IPS-20b (cell line): ENCODE measurements around the gene ATXN1.
"Not testable (repeated sequence)": the region's sequence is repeated elsewhere in the genome, so short reads cannot be mapped to it uniquely, and the experiment has no call there.

Source experiments
- H3K27ac ChIP-seq: one replicate; pipeline ENCODE4 v1.5.1; 2013; ENCODE audit warnings: low read length
- H3K27me3 ChIP-seq: 2 replicates; pipeline ENCODE4 v1.6.1; 2013; ENCODE audit warnings: mild to moderate bottlenecking, low read length, inconsistent platforms; ENCODE audit not compliant: insufficient read depth
- H3K36me3 ChIP-seq: 2 replicates; pipeline ENCODE4 v1.6.1; 2013; ENCODE audit warnings: low read depth, mild to moderate bottlenecking, inconsistent platforms, low read length, moderate library complexity; ENCODE audit not compliant: insufficient read depth
- H3K4me1 ChIP-seq: 2 replicates; pipeline ENCODE4 v1.6.1; 2013; ENCODE audit warnings: mild to moderate bottlenecking, control low read depth, inconsistent platforms, low read length, moderate library complexity; ENCODE audit not compliant: insufficient read depth
- H3K4me3 ChIP-seq: 2 replicates; pipeline ENCODE4 v1.5.1; 2013; ENCODE audit warnings: mild to moderate bottlenecking, low read length, inconsistent platforms
- H3K9ac ChIP-seq: 2 replicates; pipeline ENCODE4 v1.6.1; 2013; ENCODE audit warnings: low read depth, mild to moderate bottlenecking, inconsistent platforms, low read length, moderate library complexity
- H3K9me3 ChIP-seq: 2 replicates; pipeline ENCODE4 v1.6.1; 2013; ENCODE audit warnings: mild to moderate bottlenecking, low read depth, low read length, inconsistent platforms; ENCODE audit not compliant: insufficient read depth

ATXN1 gene

DNA sequence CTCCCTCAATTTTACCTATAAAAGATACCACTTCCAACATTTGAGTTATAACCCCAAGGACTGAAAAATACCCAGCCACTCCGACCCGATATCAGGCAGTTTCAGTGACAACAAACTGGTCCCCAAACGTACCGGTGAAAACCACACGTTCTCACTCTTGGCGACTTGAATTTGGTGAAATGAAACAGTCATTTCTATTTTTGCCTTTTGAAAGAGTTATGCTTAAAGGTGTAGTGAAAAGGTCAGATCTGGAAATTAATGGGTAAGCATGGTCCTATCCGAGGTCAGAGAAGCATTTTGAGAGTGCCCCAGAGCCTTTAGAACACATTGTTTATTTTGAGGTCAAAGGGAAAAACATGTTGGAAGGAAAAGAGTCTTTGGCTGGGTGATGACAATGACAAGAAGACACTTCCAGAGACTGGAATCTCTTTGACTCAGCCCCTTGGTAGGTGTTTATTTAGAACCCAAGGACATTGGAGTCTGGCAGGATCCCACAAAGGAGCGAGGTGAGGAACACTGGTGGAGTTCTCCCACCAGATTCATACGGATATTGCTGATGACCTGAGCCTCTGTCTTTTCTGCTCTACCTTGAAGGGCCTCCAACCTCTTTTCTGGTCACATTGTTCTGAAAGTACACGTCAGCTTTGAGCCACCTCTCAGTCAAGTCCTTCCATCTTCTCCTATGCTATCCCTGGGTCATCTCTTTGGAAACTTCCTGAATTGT is 287.9 kb downstream of the ATXN1 start:
- Histone ChIP-seq H3K36me3 (no peaks in the 10 kb centered on the region), H3K9ac (no peak overlapping the region), H3K9me3 (no peaks in the 10 kb centered on the region), H3K27me3 (no peaks in the 10 kb centered on the region), H3K27ac (no peak overlapping the region), H3K4me1 (no peaks in the 10 kb centered on the region), H3K4me3 (no peak overlapping the region)

DNA sequence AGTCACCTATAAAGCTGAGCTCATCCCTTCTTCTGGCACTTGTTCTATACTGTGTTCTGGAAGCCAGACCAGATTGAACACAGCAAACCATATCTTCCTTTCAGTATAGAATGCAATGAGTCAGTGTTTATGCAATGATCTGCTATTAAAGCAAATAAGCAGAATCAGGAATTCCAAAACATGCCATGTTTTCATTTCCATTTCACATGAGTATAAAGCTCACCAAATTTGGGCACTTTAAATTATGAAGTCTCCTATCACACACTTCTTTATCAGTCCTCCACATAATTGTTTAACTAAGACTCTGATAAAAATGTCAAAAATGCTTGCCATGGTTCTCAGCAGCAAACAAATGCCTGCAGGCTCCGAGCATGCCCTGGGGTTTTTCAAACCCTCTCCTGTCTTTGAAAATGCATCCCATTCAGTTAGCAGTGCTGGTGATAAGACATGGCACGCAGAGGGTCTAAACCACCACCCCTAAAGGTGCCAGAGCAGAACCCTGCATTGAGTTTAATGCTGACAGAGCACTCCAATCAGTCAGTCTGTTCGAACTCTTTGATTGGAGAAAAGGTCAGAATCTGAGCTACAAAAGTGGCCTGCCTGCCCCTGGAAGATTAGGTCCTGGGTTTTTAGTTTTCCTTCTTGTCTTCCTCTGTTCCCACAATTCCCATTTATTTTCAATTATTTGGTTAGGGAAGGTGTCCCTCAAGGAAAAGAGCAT is 288.8 kb downstream of the ATXN1 start:
- Histone ChIP-seq H3K4me1 (peaks cover 3% of the 10 kb centered on the region; the same call in 1 of the 2 replicates), H3K4me3 (no peak overlapping the region), H3K27me3 (no peaks in the 10 kb centered on the region), H3K9ac (no peak overlapping the region), H3K9me3 (no peaks in the 10 kb centered on the region), H3K27ac (no peak overlapping the region), H3K36me3 (no peaks in the 10 kb centered on the region)

DNA sequence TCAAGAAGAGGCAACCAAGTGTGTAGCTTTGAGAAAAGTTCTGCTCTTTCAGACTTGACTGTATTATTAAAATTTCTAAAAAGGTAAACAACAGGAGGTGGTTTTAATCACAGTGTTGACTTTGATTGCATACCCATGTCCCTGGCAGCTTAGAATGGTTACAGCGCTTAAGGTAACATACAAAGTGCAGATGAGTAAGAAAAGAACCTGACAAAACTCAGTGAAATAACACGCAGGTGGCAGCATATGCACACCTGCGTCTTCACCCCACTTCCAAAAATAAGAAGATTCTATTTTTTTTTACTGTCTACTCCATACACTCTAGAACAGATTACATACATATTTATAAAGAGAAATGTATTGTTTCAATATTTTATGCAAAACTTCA is 289.4 kb downstream of the ATXN1 start:
- Histone ChIP-seq H3K27ac (no peak overlapping the region), H3K4me3 (no peak overlapping the region), H3K9ac (no peak overlapping the region), H3K9me3 (no peaks in the 10 kb centered on the region), H3K36me3 (no peaks in the 10 kb centered on the region), H3K4me1 (peaks cover 9% of the 10 kb centered on the region; the same call in 1 of the 2 replicates), H3K27me3 (no peaks in the 10 kb centered on the region)

DNA sequence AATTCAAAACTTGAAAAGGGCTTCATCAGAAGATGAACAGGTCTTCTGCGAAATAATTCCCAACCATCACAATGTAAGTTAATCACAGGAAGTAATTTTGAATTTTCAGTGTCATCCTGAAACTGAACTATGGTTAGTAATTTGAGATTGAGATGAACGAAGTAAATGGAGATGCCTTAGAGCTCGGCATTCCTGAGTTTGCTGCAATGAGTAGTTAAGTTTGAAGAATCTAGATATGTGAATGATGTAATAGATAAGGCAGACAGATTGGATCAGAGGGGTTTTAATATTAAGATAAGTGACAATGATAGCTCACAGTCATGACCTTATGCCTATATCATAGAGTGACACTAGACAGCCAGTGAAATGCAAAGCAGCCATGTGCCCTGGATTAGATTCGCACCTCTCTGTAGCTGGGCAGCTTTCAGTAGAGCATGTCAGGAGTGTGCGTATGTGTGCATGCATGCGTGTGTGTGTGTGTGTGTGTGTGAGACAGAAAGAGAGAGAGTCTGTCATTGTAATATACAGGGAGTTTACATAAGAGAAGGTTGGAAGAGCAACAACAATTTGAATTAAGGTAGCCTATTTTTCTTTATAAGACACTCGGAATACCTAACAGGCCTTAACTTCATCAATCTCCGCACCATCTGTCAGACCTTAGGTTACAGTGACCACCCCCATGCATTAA is 289.9 kb downstream of the ATXN1 start:
- H3K36me3 ChIP-seq, result no peaks in the 10 kb centered on the region
- no peaks in the 10 kb centered on the region for H3K9me3 ChIP-seq
- H3K9ac ChIP-seq, result no peak overlapping the region
- no peak overlapping the region for H3K4me3 ChIP-seq
- no peak overlapping the region for H3K27ac ChIP-seq
- peaks cover 14% of the 10 kb centered on the region; the same call in 1 of the 2 replicates for H3K4me1 ChIP-seq
- H3K27me3 ChIP-seq, result no peaks in the 10 kb centered on the region

DNA sequence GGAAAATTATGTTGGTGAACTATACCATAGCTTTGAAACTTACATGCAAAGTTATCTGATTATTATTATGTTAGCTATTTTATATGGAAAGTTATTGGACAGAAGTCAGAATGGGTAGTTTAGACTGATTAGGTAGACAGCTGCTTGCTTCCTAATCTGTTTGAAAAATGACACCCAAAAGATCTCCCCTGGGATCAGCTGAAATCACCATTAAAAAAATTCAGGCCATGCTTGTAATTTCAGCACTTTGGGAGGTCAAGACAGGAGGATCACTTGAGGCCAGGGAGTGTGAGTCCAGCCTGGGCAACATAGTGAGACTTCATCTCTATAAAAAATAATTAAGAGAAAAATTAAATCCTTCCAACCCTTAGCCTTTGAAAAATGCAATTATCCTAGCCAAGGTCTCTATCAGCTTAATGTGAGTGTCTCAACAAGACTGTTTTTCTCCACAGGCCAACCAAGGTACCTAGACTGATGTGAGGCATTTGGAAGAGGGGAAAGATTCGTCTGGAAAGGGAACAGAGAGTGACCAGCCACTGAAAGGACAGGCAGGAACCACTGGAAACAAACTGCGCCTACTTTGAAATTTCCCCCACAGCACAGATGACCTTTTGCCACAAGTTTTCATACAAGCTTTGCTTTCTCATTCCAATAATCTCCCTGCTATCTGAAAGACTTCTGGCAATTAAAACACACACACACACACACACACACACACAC is 290.6 kb downstream of the ATXN1 start:
- H3K27ac ChIP-seq, result no peak overlapping the region
- H3K4me3 ChIP-seq, result no peak overlapping the region
- no peaks in the 10 kb centered on the region for H3K27me3 ChIP-seq
- H3K9me3 ChIP-seq, result no peaks in the 10 kb centered on the region
- no peak overlapping the region for H3K9ac ChIP-seq
- no peaks in the 10 kb centered on the region for H3K36me3 ChIP-seq
- H3K4me1 ChIP-seq, result peaks cover 14% of the 10 kb centered on the region; the same call in 1 of the 2 replicates

DNA sequence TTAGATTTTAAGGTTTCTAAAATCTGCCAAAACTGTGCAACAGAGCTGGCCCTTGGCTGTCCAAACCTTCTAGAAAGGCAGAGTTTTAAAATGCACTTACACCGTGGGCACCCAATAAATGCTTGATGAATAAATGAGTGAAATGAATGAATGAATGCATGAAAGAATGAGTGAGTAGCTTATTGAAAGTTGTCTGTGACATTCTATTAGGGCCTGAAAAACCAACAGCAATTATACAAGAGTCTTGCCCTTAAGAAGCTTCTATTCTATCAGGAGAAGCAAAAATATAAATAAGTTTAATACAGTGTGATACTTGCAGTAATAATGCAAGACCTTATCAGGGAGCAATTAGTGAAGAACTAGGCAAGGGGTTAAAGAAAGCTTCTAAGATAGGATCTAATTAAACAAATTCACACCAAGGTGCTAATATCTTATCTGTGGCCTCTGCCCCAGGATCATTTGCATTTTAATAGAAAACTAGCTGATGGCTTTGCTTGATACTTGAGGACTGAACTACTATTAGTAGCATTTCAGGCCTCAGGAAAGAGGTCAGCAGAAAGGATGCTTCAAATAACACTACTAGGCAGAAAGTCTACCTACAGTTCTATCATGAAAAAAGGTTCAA is 292.2 kb downstream of the ATXN1 start:
- Histone ChIP-seq H3K4me3 (no peak overlapping the region), H3K27me3 (no peaks in the 10 kb centered on the region), H3K4me1 (peaks cover 14% of the 10 kb centered on the region; the same call in 1 of the 2 replicates), H3K27ac (no peak overlapping the region), H3K36me3 (no peaks in the 10 kb centered on the region), H3K9ac (no peak overlapping the region), H3K9me3 (no peaks in the 10 kb centered on the region)

DNA sequence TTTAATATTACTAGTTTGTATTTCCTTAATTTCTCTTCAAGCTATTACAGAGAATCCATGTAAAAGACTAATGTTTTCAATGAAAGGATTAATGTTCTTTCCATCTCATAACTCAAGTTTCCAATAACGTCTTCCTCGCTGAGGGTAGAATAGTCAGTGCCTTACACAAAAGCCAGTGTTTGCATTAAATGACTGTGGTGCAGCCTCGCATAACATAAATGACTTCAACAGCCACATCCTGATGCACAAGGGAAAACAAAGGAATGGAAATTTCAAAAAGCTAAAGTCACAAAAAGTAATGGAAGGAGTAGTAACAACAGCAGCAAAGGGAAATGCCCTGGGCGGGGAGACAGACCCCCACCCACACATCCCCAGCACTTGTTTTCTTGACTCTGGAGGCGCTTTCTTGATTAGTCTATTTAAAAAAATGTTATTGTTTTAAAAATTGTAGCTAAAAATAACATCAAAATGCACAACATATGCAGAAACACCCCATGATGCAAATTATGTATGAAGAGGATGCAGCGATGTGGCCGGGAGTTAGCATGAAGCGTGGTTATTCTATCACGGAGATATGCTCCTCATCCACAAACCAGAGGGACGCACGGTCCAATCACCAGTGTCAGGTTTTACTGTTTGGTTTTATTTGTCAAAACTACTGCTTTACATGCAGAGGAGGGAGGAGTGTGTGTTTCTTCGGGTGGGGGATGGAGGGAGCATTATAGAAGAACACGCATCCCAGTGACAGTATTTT is 294.3 kb downstream of the ATXN1 start:
- H3K27ac ChIP-seq, result no peak overlapping the region
- H3K27me3 ChIP-seq, result no peaks in the 10 kb centered on the region
- H3K4me3 ChIP-seq, result no peak overlapping the region
- H3K4me1 ChIP-seq, result peaks cover 14% of the 10 kb centered on the region; the same call in 1 of the 2 replicates
- H3K36me3 ChIP-seq, result no peaks in the 10 kb centered on the region
- no peaks in the 10 kb centered on the region for H3K9me3 ChIP-seq
- no peak overlapping the region for H3K9ac ChIP-seq

DNA sequence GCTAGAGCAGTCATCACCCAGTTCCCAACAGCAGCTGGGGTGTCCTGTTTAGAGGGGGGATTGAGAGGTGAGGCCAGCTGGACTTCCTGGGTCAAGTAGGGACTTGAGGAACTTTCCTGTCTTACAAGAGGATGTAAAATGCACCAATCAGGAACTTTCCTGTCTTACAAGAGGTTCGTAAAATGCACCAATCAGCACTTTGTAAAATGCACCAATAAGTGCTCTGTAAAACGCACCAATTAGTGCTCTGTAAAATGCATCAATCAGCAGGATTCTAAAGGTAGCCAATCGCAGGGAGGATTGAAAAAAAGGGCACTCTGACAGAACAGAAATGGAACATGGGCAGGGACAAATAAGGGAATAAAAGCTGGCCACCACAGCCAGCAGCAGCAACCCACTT is 297.2 kb downstream of the ATXN1 start:
- H3K36me3 ChIP-seq, result no peaks in the 10 kb centered on the region
- H3K27me3 ChIP-seq, result no peaks in the 10 kb centered on the region
- peaks cover 14% of the 10 kb centered on the region; the same call in 1 of the 2 replicates for H3K4me1 ChIP-seq
- no peak overlapping the region for H3K4me3 ChIP-seq
- H3K9me3 ChIP-seq, result no peaks in the 10 kb centered on the region
- H3K27ac ChIP-seq, result no peak overlapping the region
- H3K9ac ChIP-seq, result no peak overlapping the region

DNA sequence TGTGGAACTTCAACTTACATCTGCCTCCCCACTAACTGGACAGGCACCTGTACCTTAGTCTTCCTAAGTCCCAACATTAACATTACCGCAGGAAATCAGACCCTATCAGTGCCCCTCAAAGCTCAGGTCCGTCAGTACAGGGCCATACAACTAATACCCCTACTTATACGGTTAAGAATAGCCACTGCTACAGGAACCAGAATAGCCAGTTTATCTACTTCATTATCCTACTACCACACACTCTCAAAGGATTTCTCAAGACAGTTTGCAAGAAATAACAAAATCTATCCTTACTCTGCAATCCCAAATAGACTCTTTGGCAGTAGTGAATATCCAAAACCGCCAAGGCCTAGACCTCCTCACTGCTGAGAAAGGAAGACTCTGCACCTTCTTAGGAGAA is 298.0 kb downstream of the ATXN1 start:
- not testable (repeated sequence) for H3K4me3 ChIP-seq, H3K27ac ChIP-seq, H3K36me3 ChIP-seq, H3K27me3 ChIP-seq, H3K9me3 ChIP-seq, H3K9ac ChIP-seq
- peaks cover 14% of the 10 kb centered on the region; the same call in 1 of the 2 replicates for H3K4me1 ChIP-seq

DNA sequence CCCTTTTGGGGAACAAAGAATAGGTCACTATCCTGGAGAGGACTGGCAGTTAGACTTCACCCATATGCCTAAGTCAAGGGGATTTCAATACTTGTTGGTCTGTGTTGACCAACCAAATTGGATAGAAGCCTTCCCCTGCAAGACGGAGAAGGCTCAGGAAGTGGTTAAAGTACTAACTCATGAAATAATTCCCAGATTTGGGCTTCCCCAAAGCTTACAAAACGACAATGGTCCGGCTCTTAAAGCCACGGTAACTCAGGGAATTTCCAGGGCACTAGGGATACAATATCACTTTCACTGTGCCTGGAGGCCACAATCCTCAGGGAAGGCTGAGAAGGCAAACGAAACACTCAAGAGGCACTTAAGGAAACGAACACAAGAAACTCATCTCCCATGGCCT is 299.8 kb downstream of the ATXN1 start:
- Histone ChIP-seq H3K36me3 (no peaks in the 10 kb centered on the region), H3K9me3 (no peaks in the 10 kb centered on the region), H3K4me3 (no peak overlapping the region)

More for the DNA sequence above, 299.8 kb downstream of the ATXN1 start:
- no peak overlapping the region for H3K27ac ChIP-seq
- peaks cover 11% of the 10 kb centered on the region; the same call in 1 of the 2 replicates for H3K4me1 ChIP-seq
- no peaks in the 10 kb centered on the region for H3K27me3 ChIP-seq
- H3K9ac ChIP-seq, result no peak overlapping the region
